GM12873 (cell line): ENCODE results near the gene TBX6.

Experiments used
- TF ChIP-seq, protein P1 (sequence below): IDR thresholded peaks from 2 replicates; pipeline ENCODE4 v1.5.1; 2012; ENCODE audit warnings: low read depth, mild to moderate bottlenecking, moderate library complexity, low read length, control low read depth; ENCODE audit not compliant: insufficient read depth; ENCODE audit errors: missing control alignments

The TBX6 gene

DNA sequence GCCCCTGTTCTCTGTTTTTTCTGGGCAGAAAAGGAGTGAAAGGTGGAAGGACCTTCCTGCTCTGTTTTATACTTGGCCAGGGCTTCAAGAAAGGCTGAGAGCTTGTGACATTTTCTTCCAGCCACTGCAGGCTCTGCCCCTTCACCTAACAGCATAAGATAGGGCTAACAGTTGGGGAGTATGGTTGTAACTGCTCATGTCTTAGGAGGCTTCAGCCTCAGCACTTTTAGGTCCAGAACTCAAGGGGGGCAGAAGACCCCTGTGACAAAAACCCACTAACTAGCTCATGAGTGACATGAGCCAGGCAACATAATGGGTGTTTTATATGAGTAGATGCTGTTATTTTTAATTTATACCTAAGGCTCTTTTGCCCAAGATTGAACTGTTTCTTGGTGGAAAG lies 21.2 kb downstream of the TBX6 start:
- TF ChIP-seq, protein P1, sequence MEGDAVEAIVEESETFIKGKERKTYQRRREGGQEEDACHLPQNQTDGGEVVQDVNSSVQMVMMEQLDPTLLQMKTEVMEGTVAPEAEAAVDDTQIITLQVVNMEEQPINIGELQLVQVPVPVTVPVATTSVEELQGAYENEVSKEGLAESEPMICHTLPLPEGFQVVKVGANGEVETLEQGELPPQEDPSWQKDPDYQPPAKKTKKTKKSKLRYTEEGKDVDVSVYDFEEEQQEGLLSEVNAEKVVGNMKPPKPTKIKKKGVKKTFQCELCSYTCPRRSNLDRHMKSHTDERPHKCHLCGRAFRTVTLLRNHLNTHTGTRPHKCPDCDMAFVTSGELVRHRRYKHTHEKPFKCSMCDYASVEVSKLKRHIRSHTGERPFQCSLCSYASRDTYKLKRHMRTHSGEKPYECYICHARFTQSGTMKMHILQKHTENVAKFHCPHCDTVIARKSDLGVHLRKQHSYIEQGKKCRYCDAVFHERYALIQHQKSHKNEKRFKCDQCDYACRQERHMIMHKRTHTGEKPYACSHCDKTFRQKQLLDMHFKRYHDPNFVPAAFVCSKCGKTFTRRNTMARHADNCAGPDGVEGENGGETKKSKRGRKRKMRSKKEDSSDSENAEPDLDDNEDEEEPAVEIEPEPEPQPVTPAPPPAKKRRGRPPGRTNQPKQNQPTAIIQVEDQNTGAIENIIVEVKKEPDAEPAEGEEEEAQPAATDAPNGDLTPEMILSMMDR = no peak

DNA sequence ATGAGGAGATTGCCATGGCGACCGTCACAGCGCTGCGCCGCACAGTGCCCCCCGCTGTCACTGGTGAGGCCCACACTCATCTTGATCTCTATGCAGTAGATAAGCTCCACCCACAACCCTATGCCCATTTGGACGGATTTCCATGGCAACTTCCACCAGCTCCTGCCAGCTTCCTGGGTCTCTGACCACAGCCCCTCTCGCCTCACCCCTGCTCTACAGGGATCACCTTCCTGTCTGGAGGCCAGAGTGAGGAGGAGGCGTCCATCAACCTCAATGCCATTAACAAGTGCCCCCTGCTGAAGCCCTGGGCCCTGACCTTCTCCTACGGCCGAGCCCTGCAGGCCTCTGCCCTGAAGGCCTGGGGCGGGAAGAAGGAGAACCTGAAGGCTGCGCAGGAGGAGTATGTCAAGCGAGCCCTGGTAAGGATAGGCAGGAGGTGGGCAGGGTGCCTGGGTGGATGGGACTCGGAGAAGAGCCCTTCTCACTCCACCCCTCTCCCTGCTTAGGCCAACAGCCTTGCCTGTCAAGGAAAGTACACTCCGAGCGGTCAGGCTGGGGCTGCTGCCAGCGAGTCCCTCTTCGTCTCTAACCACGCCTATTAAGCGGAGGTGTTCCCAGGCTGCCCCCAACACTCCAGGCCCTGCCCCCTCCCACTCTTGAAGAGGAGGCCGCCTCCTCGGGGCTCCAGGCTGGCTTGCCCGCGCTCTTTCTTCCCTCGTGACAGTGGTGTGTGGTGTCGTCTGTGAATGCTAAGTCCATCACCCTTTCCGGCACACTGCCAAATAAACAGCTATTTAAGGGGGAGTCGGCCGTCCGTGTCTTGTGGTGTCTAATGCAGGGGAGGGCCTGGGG lies 21.9 kb downstream of the TBX6 start:
- TF ChIP-seq, protein P1 = no peak

DNA sequence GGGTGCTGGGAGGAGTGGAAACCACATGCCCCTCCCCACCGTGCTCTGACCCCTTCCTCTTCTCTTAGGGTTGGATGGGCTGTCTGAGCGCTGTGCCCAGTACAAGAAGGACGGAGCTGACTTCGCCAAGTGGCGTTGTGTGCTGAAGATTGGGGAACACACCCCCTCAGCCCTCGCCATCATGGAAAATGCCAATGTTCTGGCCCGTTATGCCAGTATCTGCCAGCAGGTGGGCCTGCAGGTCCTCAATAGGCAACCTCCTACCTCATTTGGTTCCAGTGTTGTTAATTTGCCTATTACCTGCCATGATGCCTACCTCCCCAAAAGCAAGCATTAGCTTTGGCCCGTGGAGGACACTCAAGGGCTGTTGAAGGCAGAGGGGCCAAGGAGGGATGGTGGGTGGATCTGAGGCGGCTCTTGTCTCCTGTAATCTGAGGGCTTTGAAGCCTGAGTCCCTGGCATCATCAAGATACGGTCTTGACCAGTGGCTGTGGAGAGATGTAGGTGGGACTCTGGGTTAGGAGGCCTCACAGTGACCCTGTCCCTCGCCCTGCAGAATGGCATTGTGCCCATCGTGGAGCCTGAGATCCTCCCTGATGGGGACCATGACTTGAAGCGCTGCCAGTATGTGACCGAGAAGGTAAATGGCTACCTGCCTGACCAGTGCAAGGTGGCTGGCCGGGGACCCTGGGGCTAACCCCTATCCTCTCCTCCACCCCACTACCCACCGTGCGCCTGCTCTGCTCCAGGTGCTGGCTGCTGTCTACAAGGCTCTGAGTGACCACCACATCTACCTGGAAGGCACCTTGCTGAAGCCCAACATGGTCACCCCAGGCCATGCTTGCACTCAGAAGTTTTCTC lies 22.7 kb downstream of the TBX6 start:
- TF ChIP-seq, protein P1 = peak; percentile 64

DNA sequence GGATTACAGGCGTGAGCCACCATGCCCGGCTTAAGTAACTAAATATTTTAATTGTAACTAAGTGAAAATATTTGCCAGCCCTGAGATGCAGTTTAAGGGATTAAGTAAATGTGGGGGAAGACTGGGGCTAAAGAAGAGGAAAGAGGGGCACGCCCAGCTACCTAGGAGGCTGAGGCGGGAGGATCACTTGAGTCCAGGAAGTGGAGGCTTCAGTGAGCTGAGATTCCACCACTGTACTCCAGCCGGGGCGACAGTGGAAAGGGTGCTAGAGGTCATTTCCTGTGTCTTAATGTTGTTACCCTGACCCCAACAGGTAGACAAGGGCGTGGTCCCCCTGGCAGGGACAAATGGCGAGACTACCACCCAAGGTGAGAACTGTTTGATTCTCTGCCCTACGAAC lies 23.4 kb downstream of the TBX6 start:
- TF ChIP-seq, protein P1 = no peak

DNA sequence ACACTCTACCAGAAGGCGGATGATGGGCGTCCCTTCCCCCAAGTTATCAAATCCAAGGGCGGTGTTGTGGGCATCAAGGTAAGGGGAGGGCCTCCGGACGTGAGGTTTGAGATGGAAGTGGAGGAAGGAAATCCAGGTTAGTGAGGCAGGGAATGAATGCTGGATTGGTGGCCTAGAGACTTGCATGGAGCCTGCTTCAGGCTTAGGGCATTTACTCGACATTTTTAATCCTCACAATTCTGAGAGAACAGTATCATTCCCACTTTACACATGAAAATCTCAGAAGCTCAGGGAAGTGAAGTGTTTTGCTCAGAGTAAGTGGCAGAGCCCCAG lies 24.2 kb downstream of the TBX6 start:
- TF ChIP-seq, protein P1 = no peak

DNA sequence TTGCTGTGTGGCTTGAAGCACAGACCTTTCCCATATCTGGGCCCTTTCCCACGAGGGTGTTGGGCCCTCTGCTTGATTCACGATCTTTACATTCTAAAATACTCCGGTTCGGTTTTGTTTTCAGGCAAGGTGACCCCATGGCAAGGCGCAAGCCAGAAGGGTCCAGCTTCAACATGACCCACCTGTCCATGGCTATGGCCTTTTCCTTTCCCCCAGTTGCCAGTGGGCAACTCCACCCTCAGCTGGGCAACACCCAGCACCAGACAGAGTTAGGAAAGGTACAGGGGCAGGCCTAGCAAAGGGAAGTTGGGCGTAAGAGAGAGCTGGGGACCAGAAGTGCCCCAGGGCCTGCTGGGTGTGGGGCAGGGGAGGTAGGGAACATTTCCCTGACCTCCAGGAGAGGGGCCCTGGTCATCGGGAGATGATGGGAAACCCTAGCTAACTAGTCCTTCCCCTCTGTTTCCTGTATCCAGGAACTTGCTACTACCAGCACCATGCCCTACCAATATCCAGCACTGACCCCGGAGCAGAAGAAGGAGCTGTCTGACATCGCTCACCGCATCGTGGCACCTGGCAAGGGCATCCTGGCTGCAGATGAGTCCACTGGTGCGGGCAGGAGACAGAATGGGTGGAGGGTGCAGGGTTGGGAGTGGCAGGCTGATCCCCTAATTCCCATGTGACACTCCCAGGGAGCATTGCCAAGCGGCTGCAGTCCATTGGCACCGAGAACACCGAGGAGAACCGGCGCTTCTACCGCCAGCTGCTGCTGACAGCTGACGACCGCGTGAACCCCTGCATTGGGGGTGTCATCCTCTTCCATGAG lies 24.8 kb downstream of the TBX6 start:
- TF ChIP-seq, protein P1 = no peak
